Stimulated activated CD8-positive, alpha-beta memory T cell treated with anti-CD3 and anti-CD28 coated beads, Interleukin-12 subunit alpha, Interleukin-12 subunit beta, amount 100 ng/mL, for 24 hours (primary cell): ENCODE measurements around the gene PPP1R1B.
A peak's percentile ranks its signal among the peaks of the same experiment; 100 is the strongest.

ENCODE experiments used
- DNase-seq: peaks from one replicate; pipeline ENCODE4 v3.0.0-alpha.2; 2020; ENCODE audit errors: extremely low read depth

The PPP1R1B gene

GRCh38 chr17:39667945-39668924 lies 41.5 kb downstream of the PPP1R1B start, which contains the start of gene PNMT:
TSS of gene PNMT (plus strand) at chr17:39668453. CDS start at chr17:39668476, 23 bp downstream.
- DNase-seq, result peak; percentile 44

GRCh38 chr17:39669897-39670735 lies 43.4 kb downstream of the PPP1R1B start:
- no peak for DNase-seq

DNA sequence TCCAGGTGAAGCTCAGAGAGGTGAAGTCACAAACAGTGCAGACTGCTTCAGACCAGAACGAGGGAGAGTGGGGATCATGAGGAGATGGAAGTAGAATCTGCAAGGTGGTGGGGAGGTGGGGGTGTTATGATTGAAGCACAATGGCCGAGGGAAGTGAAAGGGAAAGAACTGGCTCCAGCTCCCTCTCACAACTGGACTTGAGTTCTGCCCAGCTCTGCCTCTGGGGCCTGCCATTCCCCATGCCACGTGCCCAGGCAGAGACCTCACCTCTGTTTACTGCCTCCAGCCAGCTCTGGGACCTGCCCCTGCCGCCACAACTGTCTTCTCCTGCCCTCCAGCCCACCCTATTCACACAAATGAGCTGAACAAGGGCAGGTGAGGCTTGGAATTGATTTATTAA lies 44.0 kb downstream of the PPP1R1B start:
- DNase-seq, result no peak

DNA sequence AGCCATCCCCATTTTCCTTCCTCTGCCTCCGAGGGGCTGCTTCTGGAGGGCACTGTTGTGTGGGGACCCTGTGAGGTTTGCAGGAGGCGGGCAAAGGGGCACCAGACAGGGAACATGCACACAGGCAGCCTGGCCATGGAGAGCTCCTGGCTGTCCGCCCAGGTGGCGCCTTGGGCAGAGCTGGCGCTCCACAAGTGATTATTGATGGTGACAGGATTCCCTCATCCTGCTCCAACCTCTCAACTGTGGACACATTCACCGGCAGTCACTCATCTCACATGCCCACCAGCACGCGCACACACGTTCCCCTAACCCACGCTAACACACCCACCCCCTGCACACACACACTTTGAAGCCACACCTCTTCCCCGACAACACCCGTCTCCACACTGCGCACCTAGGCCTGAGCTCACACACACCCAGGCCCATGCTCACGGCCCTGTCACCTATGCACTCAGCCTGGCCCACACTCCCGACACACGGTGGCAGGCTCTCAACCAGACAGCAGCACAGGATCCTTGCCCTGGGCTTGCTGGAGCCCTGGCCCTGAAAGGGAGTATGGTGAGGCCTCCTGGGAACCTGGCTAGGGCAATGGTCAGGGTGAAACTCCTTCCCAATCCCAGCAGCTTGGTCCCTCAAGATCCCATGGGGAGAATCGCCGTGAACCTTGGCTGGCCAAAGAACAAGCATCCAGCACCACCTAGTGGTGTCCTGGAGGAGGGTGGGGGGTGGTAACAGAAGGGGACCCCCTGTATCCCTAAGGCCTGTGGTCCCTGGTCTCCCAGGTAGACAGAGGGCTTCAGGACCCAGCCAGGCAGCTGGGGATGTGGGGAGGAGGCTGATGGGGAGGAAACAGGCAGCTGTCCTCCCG lies 45.1 kb downstream of the PPP1R1B start:
- DNase-seq, result no peak

DNA sequence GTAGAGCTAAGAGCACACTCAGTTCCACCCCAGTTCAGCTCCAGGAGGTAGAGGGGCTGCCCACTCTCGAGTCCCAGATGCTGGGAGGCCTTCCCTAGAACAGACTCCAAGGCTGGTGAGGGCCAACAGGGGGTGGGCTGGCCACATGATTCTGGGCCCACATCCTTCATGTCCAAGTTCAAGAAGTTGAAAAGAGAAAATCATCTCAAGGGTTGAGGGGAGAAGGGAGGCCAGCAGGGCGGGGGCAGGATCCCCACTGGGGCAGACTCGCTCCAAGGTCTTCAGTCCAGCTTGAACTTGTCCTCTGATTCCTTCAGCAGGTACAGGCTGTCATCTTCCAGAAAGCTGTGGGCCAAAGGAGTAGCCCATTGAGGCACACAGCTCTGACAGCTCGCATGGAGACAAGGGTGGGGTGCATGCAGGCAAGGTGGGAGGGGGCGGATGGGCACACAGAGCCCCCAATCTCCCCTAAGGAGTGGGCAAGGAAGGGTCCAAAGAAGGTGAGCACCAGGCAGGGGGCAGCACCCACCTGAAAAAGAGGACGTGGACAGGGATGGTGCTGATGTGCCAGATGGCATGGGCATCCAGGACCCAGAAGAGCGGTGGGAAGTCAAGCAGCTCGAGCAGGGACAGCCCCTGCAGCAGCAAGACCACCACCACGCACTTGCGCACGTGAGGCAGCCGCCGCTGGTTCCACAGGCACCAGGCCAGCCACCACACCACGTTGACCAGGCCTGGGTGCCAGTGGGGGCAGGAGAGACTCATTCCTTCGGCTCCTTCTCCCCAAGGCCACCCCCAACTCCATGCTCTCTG lies 46.0 kb downstream of the PPP1R1B start:
- DNase-seq, result no peak

GRCh38 chr17:39673335-39674081 lies 46.8 kb downstream of the PPP1R1B start:
- no peak for DNase-seq

DNA sequence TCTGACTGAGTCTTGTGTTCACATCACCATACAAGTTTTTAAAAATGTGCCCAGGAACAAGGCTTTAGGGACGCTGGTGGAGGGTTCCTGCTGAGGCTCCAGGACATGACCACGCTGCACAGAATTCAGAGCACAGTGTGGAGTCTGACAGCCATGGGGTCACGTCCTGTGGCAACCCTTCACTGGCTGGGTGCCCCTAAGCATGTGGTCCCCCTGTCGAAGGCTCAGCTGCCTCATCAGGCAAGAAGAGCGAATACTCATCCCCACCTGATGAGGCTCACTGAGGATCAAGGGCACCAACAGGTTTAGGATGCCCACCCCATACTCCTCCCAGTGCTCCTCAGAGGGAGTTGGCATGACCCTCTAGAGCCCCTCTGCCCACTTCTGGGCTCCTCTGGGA lies 47.4 kb downstream of the PPP1R1B start:
- no peak for DNase-seq

- no peak for DNase-seq
Observed at GRCh38 chr17:39674702-39675389, 48.1 kb downstream of the PPP1R1B start.

DNA sequence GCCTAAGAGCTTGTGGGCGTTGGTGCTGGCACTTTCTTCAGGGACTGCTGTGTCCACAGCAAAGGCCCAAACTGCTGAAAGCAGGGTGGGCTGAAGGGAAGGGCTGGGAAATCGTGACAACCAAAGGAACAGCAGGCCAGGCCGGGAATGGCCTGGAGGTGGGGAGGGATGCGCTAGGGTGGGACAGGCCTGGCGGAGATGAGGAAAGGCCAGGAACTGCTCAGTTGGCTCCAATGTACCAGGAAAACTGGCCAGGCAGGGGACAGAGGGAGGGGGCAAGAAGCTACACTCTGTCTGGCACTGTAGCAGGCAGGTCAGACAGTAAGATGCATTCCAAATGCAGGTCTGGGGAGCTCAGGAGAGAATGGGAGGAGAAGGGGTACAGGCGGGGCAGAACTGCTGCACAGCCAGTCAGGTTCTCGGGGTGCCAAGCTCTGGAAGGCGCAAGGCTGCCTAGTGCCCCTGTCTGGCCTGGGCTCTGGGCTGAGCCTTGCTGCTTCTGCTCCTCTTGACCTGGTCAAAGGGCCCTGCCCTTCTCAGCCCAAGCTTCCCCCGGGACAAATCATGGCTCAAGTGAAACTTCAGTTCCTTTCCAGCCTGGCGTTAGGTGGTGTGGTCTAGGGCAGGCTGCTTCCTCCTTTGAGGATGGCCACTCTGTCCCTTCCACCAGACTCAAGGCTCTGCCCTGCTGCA lies 48.8 kb downstream of the PPP1R1B start:
- DNase-seq, result no peak

GRCh38 chr17:39676198-39676819 lies 49.6 kb downstream of the PPP1R1B start:
- no peak for DNase-seq

DNA sequence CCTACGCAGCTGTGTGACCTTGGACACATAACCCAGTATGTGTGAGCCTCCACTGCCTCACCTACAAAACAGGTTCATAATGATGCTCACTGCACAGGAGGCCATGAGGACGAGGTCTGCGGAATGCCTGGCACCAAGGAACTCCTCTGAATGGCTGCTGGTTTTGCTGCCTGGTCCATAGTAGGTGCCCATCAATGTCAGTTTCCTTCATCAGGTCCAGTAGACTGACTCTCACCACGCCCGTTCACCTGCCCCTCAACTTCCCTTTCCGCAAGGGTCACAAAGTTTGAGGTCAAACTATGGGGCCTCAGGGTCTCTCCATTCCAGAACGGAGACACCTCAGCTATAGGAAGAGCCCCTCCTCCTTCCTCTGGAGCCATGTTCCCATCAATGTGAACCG lies 50.3 kb downstream of the PPP1R1B start:
- DNase-seq, result no peak

DNA sequence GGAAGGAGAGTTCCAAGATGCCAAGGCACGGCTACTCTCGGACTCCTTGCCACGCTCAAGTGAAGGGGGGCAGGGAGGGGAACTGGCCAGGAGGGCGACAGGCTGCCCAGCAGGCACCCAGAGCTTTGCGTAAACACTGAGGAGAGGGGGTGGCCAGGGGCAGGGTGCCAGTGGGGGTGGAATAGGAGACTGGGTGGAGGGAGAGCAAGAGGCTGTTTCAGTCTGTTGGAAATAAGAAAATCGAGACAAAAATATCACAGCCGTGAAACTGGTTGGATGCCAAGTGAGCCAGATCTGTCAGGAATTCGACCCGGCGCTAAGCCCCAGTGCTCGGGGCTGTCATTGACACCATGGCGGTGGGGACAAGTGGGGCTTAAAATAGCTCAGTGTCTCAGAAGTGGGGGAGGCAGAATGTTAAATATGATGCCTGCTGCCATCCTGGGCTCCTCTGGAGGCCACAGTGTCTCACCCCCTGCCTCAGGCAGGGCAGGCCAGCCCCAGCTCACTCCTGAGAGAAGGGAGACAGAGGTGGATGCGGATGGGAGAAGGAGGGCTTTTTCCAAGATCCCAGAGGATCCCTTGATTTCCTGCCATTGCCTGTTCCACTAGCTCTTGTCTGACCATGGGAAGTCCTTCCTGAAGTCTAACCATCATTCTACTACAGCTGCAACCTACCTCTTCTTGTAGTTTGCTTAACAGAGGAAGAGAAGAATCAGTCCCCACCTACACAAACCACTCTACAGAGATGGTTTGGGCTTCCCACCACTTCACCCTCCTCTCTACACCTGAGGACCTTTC lies 51.0 kb downstream of the PPP1R1B start:
- DNase-seq, result no peak

DNA sequence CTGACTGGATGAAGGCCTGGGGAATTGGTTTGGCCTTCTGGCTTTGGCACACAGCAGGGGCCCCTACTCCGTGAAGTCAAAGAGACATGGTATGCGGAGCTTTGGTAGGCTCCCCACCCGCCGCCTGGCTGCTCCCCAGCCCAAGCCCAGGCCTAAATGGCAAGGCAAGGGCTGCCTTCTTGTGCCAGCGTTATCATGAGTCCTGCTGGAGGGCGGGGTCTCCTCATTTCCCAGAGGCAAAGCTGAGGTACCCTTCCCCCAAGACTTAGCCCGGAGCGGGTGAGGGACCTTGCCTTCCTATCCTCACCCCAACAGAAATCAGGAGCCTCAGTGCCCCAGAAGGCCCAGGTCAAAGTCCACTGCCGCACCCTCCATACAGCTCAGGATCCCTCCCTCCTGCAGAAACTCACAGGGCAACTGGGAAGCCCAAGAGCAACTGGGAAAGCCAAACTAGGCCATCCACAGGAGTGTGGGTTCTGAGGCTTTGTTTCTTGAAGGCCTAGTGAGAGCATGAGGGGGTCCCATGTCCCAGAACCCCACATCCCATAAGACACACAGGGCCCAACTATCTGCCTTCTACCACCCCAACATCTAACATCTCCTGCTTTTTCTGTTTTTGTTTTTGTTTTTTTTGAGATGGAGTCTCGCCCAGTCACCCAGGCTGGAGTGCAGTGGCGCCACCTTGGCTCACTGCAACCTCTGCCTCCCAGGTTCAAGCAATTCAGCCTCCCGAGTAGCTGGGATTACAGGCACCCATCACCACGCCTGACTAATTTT lies 51.8 kb downstream of the PPP1R1B start:
- no peak for DNase-seq

GRCh38 chr17:39679521-39680192 lies 52.9 kb downstream of the PPP1R1B start:
- DNase-seq, result no peak

GRCh38 chr17:39683295-39683939 lies 56.7 kb downstream of the PPP1R1B start:
- no peak for DNase-seq
